Endothelial cell of umbilical vein (primary cell): ENCODE measurements around the gene NEU1. TPM values are rescaled to one million over a fixed set of nuclear protein-coding genes. Genes with fewer than 3 reads are reported as not detected.

Experiments used
- BruUV-seq: library from RNA; stranded (reverse); fragments of 400-500 nt; replicated peaks from 2 replicates; lab custom pipeline; 2021; lab: Mats Ljungman, UMichigan
- CTCF ChIA-PET: fragments of 300-600, 350-600 bp; sonication (Branson Sonifier 250); formaldehyde crosslinking; loops from one replicate; lab custom pipeline; 2021; ENCODE audit warnings: antibody characterized with exemption, inconsistent platforms; lab: Charles Lee
- POLR2A ChIA-PET: fragments of 300-600, 350-600 bp; sonication (Branson Sonifier 250); formaldehyde crosslinking; loops from one replicate; lab custom pipeline; 2021; ENCODE audit warnings: antibody characterized with exemption, inconsistent platforms; lab: Charles Lee
- DNase-seq: peaks from one replicate; pipeline ENCODE4 v3.0.0-alpha.2; 2011; ENCODE audit warnings: low read depth, low spot score
- FAIRE-seq: peaks from 2 replicates; lab custom pipeline; 2011; peaks lifted over from hg19 to GRCh38; lab: Jason Lieb, UNC
- H2AFZ ChIP-seq: 2 replicates; pipeline ENCODE4 v1.6.0; 2012; ENCODE audit warnings: low read depth, low read length, control low read depth, inconsistent platforms
- H3K27ac ChIP-seq: 2 replicates; pipeline ENCODE4 v1.5.1; 2011; ENCODE audit warnings: low read depth, mild to moderate bottlenecking, control low read depth, low read length, moderate library complexity; ENCODE audit not compliant: insufficient read depth
- H3K27me3 ChIP-seq, 2 experiments: 2 replicates each; pipeline versions ENCODE4 v1.6.0 to v1.6.1; 2011; ENCODE audit warnings: low read length in 2 of 2, mixed read lengths in 1 of 2; ENCODE audit not compliant: control insufficient read depth in 2 of 2, insufficient read depth in 2 of 2
- H3K36me3 ChIP-seq, 2 experiments: 2 replicates in 1 of 2; 3 replicates in 1 of 2; pipeline ENCODE4 v1.5.1; 2011; ENCODE audit warnings: low read length in 2 of 2, mild to moderate bottlenecking in 1 of 2, moderate library complexity in 1 of 2; ENCODE audit not compliant: control insufficient read depth in 2 of 2, insufficient read depth in 2 of 2; ENCODE audit errors: extremely low read depth in 1 of 2
- H3K4me1 ChIP-seq: 3 replicates; pipeline ENCODE4 v1.5.1; 2011; ENCODE audit warnings: mild to moderate bottlenecking, low read length; ENCODE audit not compliant: control insufficient read depth, insufficient read depth; ENCODE audit errors: extremely low read depth
- H3K4me2 ChIP-seq: 2 replicates; pipeline ENCODE4 v1.6.1; 2011; ENCODE audit warnings: low read length, control low read depth, mixed read lengths; ENCODE audit not compliant: insufficient read depth
- H3K4me3 ChIP-seq, 3 experiments: fragments of 200-600 bp in 1 of 3; sonication (generic), shearing (Covaris generic) in 1 of 3; replicated peaks in 1 of 3; 2 replicates each; pipeline ENCODE4 v1.5.1; 2011 to 2016; ENCODE audit warnings: control low read depth in 3 of 3, low read length in 3 of 3, mild to moderate bottlenecking in 2 of 3, inconsistent platforms in 1 of 3, low read depth in 1 of 3, moderate library complexity in 1 of 3; ENCODE audit not compliant: insufficient read depth in 1 of 3
- H3K79me2 ChIP-seq: 2 replicates; pipeline ENCODE4 v1.6.0; 2012; ENCODE audit warnings: low read length, inconsistent platforms; ENCODE audit not compliant: control insufficient read depth, insufficient read depth
- H3K9ac ChIP-seq: replicated peaks from 2 replicates; pipeline ENCODE3; 2011; ENCODE audit warnings: low read length, control low read depth; ENCODE audit not compliant: insufficient read depth; ENCODE audit errors: extremely low read depth
- H3K9me1 ChIP-seq: replicated peaks from 3 replicates; pipeline ENCODE4 v1.6.0; 2011; ENCODE audit warnings: mild to moderate bottlenecking, low read length; ENCODE audit not compliant: control insufficient read depth, insufficient read depth; ENCODE audit errors: extremely low read depth
- H3K9me3 ChIP-seq: replicated peaks from 2 replicates; pipeline ENCODE4 v1.5.1; 2012; ENCODE audit warnings: low read length, inconsistent platforms; ENCODE audit not compliant: control insufficient read depth, insufficient read depth
- H4K20me1 ChIP-seq: replicated peaks from 2 replicates; pipeline ENCODE3; 2011; ENCODE audit warnings: mild to moderate bottlenecking, low read length; ENCODE audit not compliant: control insufficient read depth, insufficient read depth; ENCODE audit errors: extremely low read depth
- EZH2 ChIP-seq: IDR thresholded peaks from 2 replicates; pipeline ENCODE4 v1.6.1; 2012; ENCODE audit warnings: borderline replicate concordance, low read depth, mild to moderate bottlenecking, moderate library complexity, low read length, inconsistent platforms; ENCODE audit not compliant: severe bottlenecking
- FOS ChIP-seq: IDR thresholded peaks from 2 replicates; pipeline ENCODE4 v1.6.1; 2011; ENCODE audit warnings: mild to moderate bottlenecking, low read length, moderate library complexity, borderline replicate concordance; ENCODE audit not compliant: insufficient read depth
- GATA2 ChIP-seq: IDR thresholded peaks from 2 replicates; pipeline ENCODE4 v1.7.0; 2011; ENCODE audit warnings: low read depth, mild to moderate bottlenecking, moderate library complexity, mixed read lengths, low read length; ENCODE audit not compliant: insufficient read length, insufficient read depth
- JUN ChIP-seq: IDR thresholded peaks from 2 replicates; pipeline ENCODE4 v1.6.1; 2011; ENCODE audit warnings: borderline replicate concordance, low read depth; ENCODE audit not compliant: insufficient read length, insufficient read depth
- MYC ChIP-seq: IDR thresholded peaks from one replicate; pipeline ENCODE4 v1.6.1; 2011; ENCODE audit warnings: mild to moderate bottlenecking, low read depth, low read length
- POLR2A ChIP-seq: IDR thresholded peaks from 2 replicates; pipeline ENCODE4 v1.6.1; 2012; ENCODE audit warnings: low read depth, mild to moderate bottlenecking, control low read depth, low read length
- POLR2AphosphoS5 ChIP-seq: IDR thresholded peaks from 2 replicates; pipeline ENCODE4 v1.6.1; 2012; ENCODE audit warnings: low read depth, mild to moderate bottlenecking, control low read depth, low read length, moderate library complexity; ENCODE audit not compliant: insufficient read depth
- dilution Hi-C: fragments of 300-500 bp; cut with MboI; formaldehyde crosslinking; loops from one replicate; pipeline ENCODE4 v1.15.0; 2019; ENCODE audit warnings: low sequenced_read_pairs; ENCODE audit not compliant: extremely low pct_ligation_motif_present
- intact Hi-C: fragments of 100-400 bp; cut with micrococcal nuclease; formaldehyde crosslinking; loops from one replicate; pipeline ENCODE4 v1.10.0; 2022
- polyA plus RNA-seq, 4 experiments: library from polyadenylated mRNA; depleted of rRNA in 3 of 4; stranded (reverse) in 3 of 4; unstranded in 1 of 4; fragments of >200 nt; gene quantifications; 2 replicates each; pipeline versions ENCODE4 v1.2.1 to v1.2.3, GENCODE V29; 2011 to 2012; ENCODE audit warnings: missing spikeins in 1 of 4
- total RNA-seq: library from RNA; stranded (reverse); gene quantifications from 2 replicates; pipeline ENCODE4 v1.2.3, GENCODE V29; 2021
- TF ChIP-seq, protein P1 (sequence below), 2 donors: IDR thresholded peaks; 1 replicate in 1 of 2; 2 replicates in 1 of 2; pipeline ENCODE4 v1.5.1; 2011; ENCODE audit warnings: low read length in 2 of 2, mild to moderate bottlenecking in 2 of 2, moderate library complexity in 2 of 2, control low read depth in 1 of 2, inconsistent platforms in 1 of 2, low read depth in 1 of 2; ENCODE audit not compliant: insufficient read depth in 1 of 2; ENCODE audit errors: extremely low read depth in 1 of 2
- TF ChIP-seq, protein P2 (sequence below): IDR thresholded peaks from 2 replicates; pipeline ENCODE4 v1.6.1; 2011; ENCODE audit not compliant: insufficient read depth, insufficient read length

The NEU1 gene
- total and polyA plus RNA-seq, 2 donors (not counting 3 experiments of a cell fraction or from before 2014, with no cell fraction given), result 62.8 to 111 TPM

DNA sequence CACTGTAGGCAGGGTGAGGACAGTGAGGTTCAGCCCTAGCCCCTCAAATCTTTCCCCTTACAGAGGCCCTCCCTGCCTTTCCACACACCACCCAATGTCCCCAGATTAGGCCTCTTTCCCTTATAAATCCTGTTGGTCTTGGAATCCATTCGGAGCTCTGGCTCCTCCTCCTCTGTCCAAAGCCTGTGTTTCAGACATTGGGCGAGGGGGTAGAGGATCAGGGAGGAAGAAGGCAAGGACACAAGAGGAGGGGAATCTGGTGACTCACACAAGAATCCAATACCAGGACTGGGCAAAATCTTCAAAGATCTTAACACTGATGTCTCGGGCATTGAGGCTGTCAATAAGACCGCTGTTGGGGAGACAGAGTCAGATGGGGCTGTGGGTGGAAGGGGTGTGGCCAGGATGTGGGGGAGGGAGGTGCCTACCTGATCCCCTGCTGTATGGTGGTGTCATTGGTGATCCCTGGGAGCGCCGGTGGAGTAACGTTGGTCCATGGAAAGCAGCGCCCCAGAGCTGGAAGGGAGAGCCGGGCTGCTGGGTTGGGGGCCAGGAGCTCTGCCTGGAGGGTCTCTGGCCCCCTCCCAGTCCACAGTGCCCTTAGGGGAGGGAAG lies 8.5 kb upstream of the NEU1 start:
- H3K4me3 ChIP-seq, result no peak overlapping the region
- FAIRE-seq (no peak), DNase-seq (no peak)
- no peak overlapping the region for H3K27ac ChIP-seq
- H3K27me3 ChIP-seq, result no peaks in the 10 kb centered on the region
- no peaks in the 10 kb centered on the region for H3K4me1 ChIP-seq
- BruUV-seq, result no TSS peak
- ChIA-PET CTCF (no interaction called here), POLR2A (no interaction called here)
- H3K9ac ChIP-seq, result no peak overlapping the region
- TF ChIP-seq GATA2, result no peak
- no peak for TF ChIP-seq JUN
- no peak for TF ChIP-seq POLR2AphosphoS5
- TF ChIP-seq POLR2A, result no peak
- TF ChIP-seq EZH2, result no peak
- no peak for TF ChIP-seq FOS
- TF ChIP-seq, protein P1, sequence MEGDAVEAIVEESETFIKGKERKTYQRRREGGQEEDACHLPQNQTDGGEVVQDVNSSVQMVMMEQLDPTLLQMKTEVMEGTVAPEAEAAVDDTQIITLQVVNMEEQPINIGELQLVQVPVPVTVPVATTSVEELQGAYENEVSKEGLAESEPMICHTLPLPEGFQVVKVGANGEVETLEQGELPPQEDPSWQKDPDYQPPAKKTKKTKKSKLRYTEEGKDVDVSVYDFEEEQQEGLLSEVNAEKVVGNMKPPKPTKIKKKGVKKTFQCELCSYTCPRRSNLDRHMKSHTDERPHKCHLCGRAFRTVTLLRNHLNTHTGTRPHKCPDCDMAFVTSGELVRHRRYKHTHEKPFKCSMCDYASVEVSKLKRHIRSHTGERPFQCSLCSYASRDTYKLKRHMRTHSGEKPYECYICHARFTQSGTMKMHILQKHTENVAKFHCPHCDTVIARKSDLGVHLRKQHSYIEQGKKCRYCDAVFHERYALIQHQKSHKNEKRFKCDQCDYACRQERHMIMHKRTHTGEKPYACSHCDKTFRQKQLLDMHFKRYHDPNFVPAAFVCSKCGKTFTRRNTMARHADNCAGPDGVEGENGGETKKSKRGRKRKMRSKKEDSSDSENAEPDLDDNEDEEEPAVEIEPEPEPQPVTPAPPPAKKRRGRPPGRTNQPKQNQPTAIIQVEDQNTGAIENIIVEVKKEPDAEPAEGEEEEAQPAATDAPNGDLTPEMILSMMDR (IDR thresholded peaks at IDR 0.05; ENCODE audit: extremely low read depth in 1 of 2, insufficient read depth in 1 of 2, low read depth in 1 of 2, low read length in 2 of 2), result no peak
- TF ChIP-seq, protein P2, sequence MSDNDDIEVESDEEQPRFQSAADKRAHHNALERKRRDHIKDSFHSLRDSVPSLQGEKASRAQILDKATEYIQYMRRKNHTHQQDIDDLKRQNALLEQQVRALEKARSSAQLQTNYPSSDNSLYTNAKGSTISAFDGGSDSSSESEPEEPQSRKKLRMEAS, result no peak
- no peak for TF ChIP-seq MYC
- no peaks in the 10 kb centered on the region for H3K79me2 ChIP-seq
- no peaks in the 10 kb centered on the region for H3K9me1 ChIP-seq
- H4K20me1 ChIP-seq, result no peaks in the 10 kb centered on the region
- no peak overlapping the region for H2AFZ ChIP-seq
- no peaks in the 10 kb centered on the region for H3K9me3 ChIP-seq
- H3K4me2 ChIP-seq, result no peak overlapping the region
- intact Hi-C loops, result no loop called here
- dilution Hi-C loops, result no loop called here
- no peaks in the 10 kb centered on the region for H3K36me3 ChIP-seq
